Measurements from ENCODE around the gene AP5B1. TPM values are rescaled to one million over a fixed set of nuclear protein-coding genes. Genes with fewer than 3 reads are reported as not detected.
A peak's percentile ranks its signal among the peaks of the same experiment; 100 is the strongest.

Gene AP5B1
- total RNA-seq, 1 experiment from 2014 or later = 19.5 TPM

DNA sequence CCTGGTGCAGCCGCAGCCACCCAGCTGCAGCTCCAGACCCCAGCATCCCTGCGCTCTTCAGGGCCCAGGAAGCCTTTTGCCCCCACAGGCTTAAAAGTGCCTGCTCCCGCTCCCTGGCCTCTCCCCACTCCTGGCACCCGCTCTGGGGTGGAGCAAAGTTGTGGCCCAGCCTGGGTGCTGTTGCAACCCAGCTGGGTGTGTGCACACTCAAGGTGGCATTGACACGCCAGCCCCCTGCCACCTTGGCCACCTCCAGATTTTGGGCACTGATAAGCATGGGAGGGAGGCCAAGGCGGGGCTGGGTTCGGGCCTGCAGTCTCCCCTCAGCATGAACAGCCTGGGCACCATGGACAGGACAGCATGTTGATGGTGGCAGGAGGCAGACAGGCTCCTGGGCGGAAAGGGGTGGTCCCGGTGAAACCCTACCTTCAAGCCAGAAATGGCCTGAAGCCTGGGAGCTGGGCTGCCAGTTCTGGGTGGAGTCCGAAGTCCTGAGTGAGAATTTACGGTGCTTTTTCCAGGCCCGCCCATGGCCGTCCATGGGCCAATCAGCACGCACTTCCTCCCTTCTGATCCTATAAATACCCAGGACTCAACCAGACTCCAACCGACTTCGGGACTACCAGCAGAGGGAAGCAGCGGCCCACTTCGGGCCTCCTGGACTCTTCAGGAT is 36.6 kb downstream of the AP5B1 start (continued):
- TF ChIP-seq YY1 (IDR thresholded peaks at IDR 0.05; ENCODE audit: extremely low read depth, insufficient replicate concordance, low read depth, low read length) (no peak), POLR2AphosphoS5 (IDR thresholded peaks at IDR 0.05; ENCODE audit: low read depth, low read length) (0 out of 2 replicates have a peak, but pooled peaks have one; percentile 20), JUND (IDR thresholded peaks at IDR 0.05) (no peak)

DNA sequence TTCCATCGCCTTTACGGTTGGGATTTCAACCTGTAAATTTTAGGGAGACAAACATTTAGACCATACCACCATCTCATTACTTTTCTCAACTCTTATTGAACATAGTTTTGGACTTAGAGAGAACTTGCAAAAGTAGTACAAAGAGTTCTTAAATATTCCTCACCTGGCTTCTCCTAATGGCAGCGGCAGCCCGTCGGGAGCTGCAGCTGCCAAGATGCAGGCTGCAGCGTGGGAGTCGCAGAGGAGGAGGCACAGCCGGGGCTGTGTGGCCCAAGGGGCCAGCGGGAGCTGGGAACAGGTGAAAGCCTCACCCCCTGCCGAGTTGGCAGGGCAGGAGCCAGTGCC is 37.1 kb downstream of the AP5B1 start:
- Histone ChIP-seq H3K79me2 (ENCODE audit: insufficient read depth, low read length) (no peaks in the 10 kb centered on the region), H3K4me3 (replicated peaks in 1 of 2; ENCODE audit: low read depth in 1 of 2, low read length in 2 of 2) (no peak overlapping the region), H2AFZ (ENCODE audit: low read depth, low read length, poor library complexity, severe bottlenecking) (no peak overlapping the region), H3K4me2 (ENCODE audit: low read length) (no peak overlapping the region), H3K27me3 (ENCODE audit: insufficient read depth, low read length) (no peaks in the 10 kb centered on the region), H4K20me1 (ENCODE audit: insufficient read depth) (no peaks in the 10 kb centered on the region), H3K27ac (ENCODE audit: low read depth, low read length) (no peak overlapping the region), H3K9me3 (ENCODE audit: control insufficient read depth in 1 of 2, insufficient read depth in 1 of 2, low read depth in 1 of 2, low read length in 2 of 2) (no peaks in the 10 kb centered on the region), H3K36me3 (ENCODE audit: control insufficient read depth in 1 of 2, insufficient read depth in 2 of 2, low read length in 2 of 2) (no peaks in the 10 kb centered on the region), H3K9ac (ENCODE audit: low read length) (no peak overlapping the region), H3K9me2 (ENCODE audit: insufficient read depth) (no peaks in the 10 kb centered on the region), H3K4me1 (ENCODE audit: control insufficient read depth in 1 of 2, insufficient read depth in 2 of 2, low read length in 2 of 2) (peaks cover 0 to 12% of the 10 kb centered on the region in 2 experiments; a peak in 2 of 4 replicates)
- no TSS peak for BruUV-seq (replicated peaks)
- ChIA-PET CTCF (interaction anchor here (1.4 to 2.0 kb wide), 2 partner anchors 11 to 74 kb away, joined by 5 to 8 read pairs; no protein-coding TSS in a partner anchor), POLR2A (no interaction called here), RAD21 (ENCODE audit: low non-redundant PET in 1 of 2, low total read pairs in 2 of 2, uncharacterized antibody in 2 of 2, unreplicated experiment in 2 of 2) (no interaction called here)
- ATAC-seq (no peak), DNase-seq (ENCODE audit: low read depth, low spot score) (no peak)
- intact Hi-C loops (cut with micrococcal nuclease) = loop anchor here (1.0 kb wide), 1 partner anchor 75 kb away; no protein-coding TSS in a partner anchor
- TF ChIP-seq POLR2AphosphoS5 (IDR thresholded peaks at IDR 0.05; ENCODE audit: low read depth, low read length) = no peak
- TF ChIP-seq RAD21 (IDR thresholded peaks at IDR 0.05; ENCODE audit: low read depth) = no peak
- TF ChIP-seq ELF1 (IDR thresholded peaks at IDR 0.05; ENCODE audit: borderline replicate concordance, low read depth) = no peak
- TF ChIP-seq, protein P1, sequence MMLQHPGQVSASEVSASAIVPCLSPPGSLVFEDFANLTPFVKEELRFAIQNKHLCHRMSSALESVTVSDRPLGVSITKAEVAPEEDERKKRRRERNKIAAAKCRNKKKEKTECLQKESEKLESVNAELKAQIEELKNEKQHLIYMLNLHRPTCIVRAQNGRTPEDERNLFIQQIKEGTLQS (IDR thresholded peaks at IDR 0.05) = no peak
- no peak for TF ChIP-seq ZBTB33 (IDR thresholded peaks at IDR 0.05; ENCODE audit: extremely low read depth, insufficient replicate concordance, low read length)
- no peak for TF ChIP-seq ZNF274 (IDR thresholded peaks at IDR 0.05; ENCODE audit: low read depth, low read length)
- TF ChIP-seq POLR2A (IDR thresholded peaks at IDR 0.05; ENCODE audit: borderline replicate concordance, extremely low read depth, insufficient read depth, insufficient read length) = no peak
- TF ChIP-seq YY1 (IDR thresholded peaks at IDR 0.05; ENCODE audit: extremely low read depth, insufficient replicate concordance, low read depth, low read length) = no peak
- no peak for TF ChIP-seq EZH2 (IDR thresholded peaks at IDR 0.05)
- no peak for TF ChIP-seq SP1 (IDR thresholded peaks at IDR 0.05; ENCODE audit: low read depth)
- no peak for TF ChIP-seq SRF (IDR thresholded peaks at IDR 0.05; ENCODE audit: low read depth)
- TF ChIP-seq TCF7L2 (IDR thresholded peaks at IDR 0.05; ENCODE audit: borderline replicate concordance, extremely low read depth, insufficient read depth, insufficient read length) = no peak
- TF ChIP-seq CBX3 (IDR thresholded peaks at IDR 0.05; ENCODE audit: low read depth) = no peak
- no peak for TF ChIP-seq SIN3A (IDR thresholded peaks at IDR 0.05; ENCODE audit: low read depth)
- TF ChIP-seq ZFX (IDR thresholded peaks at IDR 0.05) = no peak
- TF ChIP-seq CTCF (IDR thresholded peaks at IDR 0.05 in 2 of 3, conservative IDR thresholded peaks at IDR 0.05 in 1 of 3; ENCODE audit: borderline replicate concordance in 1 of 3, insufficient read depth in 1 of 3, low read depth in 2 of 3, low read length in 2 of 3) = no peak

Data from HCT116 (cell line).